GM12872 (cell line): ENCODE results near the gene BST1.

Source experiments
- TF ChIP-seq, protein P1 (sequence below): IDR thresholded peaks from 3 replicates; pipeline ENCODE4 v1.5.1; 2011; ENCODE audit warnings: low read depth, mild to moderate bottlenecking, low read length, moderate library complexity; ENCODE audit not compliant: insufficient read depth

Gene BST1

DNA sequence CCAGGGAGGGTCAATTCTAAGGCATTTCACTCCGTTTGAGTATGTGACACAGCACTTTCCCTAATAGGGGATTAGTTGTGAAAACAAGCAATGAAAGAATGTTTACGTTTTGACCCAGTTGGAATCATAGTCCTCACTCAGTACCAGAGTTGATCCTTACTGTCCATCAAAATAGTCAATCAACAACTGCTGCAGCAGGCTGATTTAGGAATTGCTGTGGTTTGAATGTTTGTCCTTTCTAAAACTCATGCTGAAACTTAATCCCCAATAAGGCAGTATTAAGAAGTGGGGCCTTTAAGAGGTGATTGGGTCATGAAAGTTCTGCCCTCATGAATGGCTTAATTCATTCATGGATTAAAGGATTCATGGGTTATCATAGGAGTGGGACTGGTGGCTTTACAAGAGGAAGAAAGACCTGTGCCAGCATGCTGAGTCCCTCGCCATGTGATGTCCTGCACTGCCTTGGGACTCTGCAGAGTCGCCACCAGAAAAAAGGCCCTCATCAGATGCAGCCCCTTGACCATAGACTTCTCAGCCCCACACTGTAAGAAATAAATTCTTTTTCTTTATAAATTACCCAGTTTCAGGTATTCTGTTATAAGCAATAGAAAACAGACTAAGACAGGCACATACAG lies 44.6 kb upstream of the BST1 start:
- TF ChIP-seq, protein P1, sequence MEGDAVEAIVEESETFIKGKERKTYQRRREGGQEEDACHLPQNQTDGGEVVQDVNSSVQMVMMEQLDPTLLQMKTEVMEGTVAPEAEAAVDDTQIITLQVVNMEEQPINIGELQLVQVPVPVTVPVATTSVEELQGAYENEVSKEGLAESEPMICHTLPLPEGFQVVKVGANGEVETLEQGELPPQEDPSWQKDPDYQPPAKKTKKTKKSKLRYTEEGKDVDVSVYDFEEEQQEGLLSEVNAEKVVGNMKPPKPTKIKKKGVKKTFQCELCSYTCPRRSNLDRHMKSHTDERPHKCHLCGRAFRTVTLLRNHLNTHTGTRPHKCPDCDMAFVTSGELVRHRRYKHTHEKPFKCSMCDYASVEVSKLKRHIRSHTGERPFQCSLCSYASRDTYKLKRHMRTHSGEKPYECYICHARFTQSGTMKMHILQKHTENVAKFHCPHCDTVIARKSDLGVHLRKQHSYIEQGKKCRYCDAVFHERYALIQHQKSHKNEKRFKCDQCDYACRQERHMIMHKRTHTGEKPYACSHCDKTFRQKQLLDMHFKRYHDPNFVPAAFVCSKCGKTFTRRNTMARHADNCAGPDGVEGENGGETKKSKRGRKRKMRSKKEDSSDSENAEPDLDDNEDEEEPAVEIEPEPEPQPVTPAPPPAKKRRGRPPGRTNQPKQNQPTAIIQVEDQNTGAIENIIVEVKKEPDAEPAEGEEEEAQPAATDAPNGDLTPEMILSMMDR: no peak

DNA sequence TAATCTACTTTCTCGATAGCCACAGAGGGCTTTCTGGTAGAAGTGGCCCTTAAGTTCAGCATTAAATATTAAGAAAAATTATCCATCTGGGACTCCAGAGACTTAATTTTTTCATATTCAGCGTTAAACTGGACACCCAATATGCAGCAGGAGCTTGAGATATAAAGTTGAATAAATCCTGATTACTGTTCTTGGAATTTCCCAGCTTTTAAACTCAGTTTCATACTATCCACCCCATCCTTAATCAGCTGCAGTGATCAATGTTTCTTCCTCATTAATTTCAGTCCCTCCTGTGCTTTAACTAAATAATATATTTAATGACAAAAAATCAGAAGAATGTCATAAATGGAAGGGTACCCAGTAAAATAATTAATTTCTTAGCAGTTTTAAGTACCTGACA lies 44.1 kb upstream of the BST1 start:
- TF ChIP-seq, protein P1: no peak

DNA sequence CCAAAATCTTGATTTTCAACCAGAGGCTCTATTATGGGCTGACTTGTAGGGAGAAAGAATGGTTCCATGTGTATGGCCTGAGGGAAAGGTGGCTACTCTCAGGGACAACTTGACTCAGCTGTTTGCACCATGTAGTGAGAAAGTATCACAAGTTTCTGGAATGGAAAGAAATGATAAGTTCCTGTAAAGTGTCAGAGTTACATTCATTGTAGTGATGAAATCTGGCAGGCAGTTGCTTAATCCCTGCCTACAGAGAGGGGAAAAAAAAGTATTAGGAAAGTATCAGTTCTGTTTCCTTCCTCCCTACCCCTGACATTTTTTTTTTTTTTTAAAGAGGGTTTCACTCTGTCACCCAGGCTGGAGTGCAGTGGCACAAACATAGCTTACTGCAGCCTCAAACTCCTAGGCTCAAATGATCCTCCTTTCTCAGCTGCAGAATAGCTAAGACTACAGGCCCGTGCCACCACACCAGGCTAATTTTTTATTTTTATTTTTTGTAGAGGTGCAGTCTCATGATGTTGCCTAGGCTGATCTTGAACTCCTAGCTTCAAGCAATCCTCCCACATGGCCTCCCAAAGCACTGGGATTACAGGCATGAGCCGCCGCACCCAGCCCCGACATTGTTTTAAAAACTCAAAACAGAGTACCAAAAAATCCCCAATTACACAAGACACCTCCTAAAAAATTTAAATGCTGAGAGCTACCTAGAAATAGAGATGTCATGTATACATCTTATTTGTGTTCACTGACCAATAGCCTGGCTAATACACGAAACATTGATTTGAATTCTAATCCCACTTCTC lies 42.9 kb upstream of the BST1 start:
- TF ChIP-seq, protein P1: no peak

DNA sequence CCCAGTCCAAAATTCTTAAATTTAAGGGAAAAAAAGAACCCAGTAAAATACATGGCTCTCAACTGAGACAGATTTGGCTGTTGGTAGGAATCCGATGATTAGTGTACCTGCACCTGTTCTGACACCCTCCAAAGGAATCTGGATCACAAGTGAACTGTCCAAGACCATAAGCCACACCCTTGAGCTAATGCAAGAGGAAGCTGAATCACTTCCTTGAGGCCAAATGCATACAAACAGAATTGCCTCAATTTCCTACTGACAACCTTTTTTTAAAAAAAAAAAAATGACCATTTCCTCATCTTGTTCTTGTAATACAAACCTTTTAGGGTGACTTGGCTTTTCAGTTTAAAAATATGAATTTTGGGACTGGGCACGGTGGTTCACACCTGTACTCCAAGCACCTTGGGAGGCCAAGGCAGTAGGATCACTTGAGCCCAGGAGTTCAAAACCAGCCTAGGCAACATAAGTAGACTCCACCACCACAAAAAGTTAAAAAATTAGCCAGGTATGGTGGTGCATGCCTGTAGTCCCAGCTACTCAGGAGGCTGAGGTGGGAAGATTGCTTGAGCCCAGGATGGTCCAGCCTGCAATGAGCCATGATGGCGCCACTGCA lies 37.0 kb upstream of the BST1 start:
- TF ChIP-seq, protein P1: no peak

DNA sequence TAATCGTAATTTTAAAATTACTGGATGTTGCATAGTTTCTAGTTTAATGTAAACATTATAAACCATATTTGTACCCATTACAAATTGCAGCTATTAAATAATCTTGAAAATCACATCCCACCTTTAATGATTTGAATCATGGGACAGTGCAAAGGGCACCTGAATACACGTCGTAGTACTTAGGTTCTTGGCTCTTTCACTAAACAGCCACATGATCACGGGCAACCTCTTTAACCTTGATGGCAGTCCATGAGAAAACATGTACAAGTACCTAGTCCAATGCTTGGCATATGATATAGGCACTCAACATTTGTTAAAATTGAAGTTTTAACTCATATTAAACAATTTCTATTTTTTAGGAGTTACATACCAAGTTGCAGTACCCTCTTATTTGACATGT lies 35.9 kb upstream of the BST1 start:
- TF ChIP-seq, protein P1: no peak

DNA sequence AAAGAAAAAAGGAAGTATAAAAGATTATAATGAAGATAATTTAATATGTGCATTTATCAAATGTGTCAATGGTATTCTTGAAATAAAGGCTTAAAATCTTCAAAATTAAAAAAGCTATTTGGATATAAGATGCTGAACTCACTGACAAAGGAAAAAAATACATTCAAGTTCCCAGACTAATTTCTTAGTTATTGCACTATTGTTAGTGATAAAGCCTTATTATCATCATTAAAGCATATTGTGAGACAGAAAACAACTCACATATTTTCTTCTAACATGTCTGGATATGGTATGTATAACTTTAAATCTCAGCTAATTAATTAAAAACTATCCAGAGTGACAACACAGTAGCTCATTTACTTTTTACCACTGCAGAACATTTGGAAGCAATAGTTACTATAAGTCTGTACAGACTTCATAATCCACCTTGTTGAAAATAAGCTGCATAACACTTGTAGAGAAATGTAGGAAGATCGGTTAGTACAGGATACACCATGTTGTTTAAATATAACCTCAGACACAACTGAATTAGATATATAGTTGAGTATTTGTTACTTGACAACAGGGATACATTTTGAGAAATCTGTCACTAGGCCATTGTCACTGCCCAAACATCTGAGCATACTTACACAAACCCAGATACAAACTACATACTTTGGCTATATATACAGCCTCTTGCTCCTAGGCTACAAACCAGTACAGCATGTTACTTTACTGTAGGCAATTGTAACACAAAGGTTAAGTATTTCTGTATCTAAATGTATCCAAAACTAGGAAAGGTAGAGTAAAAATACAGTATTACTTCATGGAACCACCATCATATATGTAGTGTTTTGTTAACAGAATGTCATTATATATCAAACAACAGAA lies 34.1 kb upstream of the BST1 start:
- TF ChIP-seq, protein P1: no peak

DNA sequence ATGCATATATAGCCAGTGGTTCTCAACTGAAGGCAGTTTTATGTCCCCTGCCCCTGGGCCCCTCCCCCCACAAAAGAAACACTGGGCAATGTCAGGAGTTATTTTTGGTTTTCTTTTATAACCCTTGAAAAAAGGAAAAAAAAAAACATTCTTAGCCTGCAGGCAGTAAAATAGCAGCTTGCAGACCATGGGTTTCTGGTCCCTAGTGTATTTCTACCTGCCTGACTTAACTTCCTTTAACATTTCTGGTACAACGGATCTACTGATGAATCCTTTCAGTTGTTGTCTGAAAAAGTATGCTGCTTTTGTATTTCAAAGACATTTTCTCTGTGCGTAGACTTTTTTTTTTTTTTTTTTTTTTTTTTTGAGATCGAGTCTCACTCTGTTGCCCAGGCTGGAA lies 32.3 kb upstream of the BST1 start:
- TF ChIP-seq, protein P1: no peak
